Memory B cell (primary cell): ENCODE measurements around the gene PTPA.

Experiments used
- ATAC-seq: fragments of 150-1000 bp; cut with Tn5 transposase; 2 replicates; pipeline ENCODE4 v1.10.0; 2021; ENCODE audit warnings: low read depth, mild to moderate bottlenecking, moderate library complexity
- DNase-seq, 2 donors: peaks; one replicate each; pipeline ENCODE4 v3.0.0; 2022; ENCODE audit warnings: low spot score in 2 of 2
- H3K27ac Mint-ChIP-seq: one replicate; pipeline ENCODE4 v1.8.0; 2022; ENCODE audit warnings: mild to moderate bottlenecking, moderate library complexity, mixed read lengths
- H3K27me3 Mint-ChIP-seq: one replicate; pipeline ENCODE4 v1.8.0; 2022; ENCODE audit warnings: mixed read lengths
- H3K36me3 Mint-ChIP-seq: one replicate; pipeline ENCODE4 v1.8.0; 2022; ENCODE audit warnings: mild to moderate bottlenecking, mixed read lengths
- H3K4me1 Mint-ChIP-seq: one replicate; pipeline ENCODE4 v1.8.0; 2022; ENCODE audit warnings: mixed read lengths
- H3K4me3 Mint-ChIP-seq: one replicate; pipeline ENCODE4 v1.8.0; 2022; ENCODE audit warnings: mild to moderate bottlenecking, moderate library complexity, mixed read lengths
- H3K9me3 Mint-ChIP-seq: one replicate; pipeline ENCODE4 v1.8.0; 2022; ENCODE audit warnings: mixed read lengths

The PTPA gene

GRCh38 chr9:129130791-129131190 is 19.6 kb downstream of the PTPA start:
- no peak overlapping the region for H3K27ac Mint-ChIP-seq
- no peak for ATAC-seq
- no peak for DNase-seq
- no peaks in the 10 kb centered on the region for H3K9me3 Mint-ChIP-seq
- H3K4me3 Mint-ChIP-seq: no peak overlapping the region
- no peaks in the 10 kb centered on the region for H3K27me3 Mint-ChIP-seq
- peaks cover 6% of the 10 kb centered on the region for H3K4me1 Mint-ChIP-seq
- H3K36me3 Mint-ChIP-seq: peaks cover 20% of the 10 kb centered on the region

DNA sequence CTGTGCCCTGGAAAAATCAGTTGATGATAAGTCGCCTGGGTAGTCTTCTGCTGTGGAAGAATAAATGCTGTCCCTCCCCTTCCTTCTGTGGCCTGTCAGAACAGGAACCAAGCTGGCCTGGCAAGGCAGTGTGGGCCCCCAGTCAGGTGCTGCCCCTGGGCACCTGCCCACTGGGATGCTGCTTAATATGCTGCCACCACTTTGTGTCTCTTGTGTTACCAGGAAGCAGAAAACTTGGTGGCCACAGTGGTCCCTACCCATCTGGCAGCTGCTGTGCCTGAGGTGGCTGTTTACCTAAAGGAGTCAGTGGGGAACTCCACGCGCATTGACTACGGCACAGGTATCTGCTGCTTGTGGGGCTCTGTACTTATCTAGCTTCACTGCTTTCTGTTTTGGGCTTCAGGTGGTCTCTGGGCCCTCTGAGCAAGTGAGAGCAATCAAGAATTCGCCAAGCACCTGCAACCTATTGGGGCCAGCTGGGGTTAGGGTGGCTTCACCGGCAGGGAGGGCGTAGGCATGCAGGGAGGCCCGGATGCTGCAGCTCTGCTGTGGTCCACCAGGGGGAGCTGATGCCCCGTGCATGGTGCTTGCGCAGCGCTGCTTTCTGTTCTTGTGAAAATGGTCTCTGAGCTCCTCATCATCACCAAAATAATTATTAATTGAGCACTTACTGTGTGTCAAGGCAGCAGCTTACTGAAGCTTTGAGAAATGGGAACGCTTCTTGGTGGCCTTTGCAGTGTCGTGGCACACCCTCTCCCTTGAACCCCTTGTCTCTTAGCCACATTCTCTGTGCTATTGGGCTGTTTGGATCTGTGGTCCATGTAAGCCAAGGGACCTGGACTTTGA is 20.3 kb downstream of the PTPA start:
- H3K27me3 Mint-ChIP-seq: no peaks in the 10 kb centered on the region
- H3K4me1 Mint-ChIP-seq: peaks cover 6% of the 10 kb centered on the region
- ATAC-seq: peak; percentile 99
- no peak overlapping the region for H3K4me3 Mint-ChIP-seq
- H3K9me3 Mint-ChIP-seq: no peaks in the 10 kb centered on the region
- H3K36me3 Mint-ChIP-seq: peaks cover 20% of the 10 kb centered on the region
- peak; percentile 88 to 96 for DNase-seq
- no peak overlapping the region for H3K27ac Mint-ChIP-seq

- peaks cover 21% of the 10 kb centered on the region for H3K36me3 Mint-ChIP-seq
- ATAC-seq (no peak), DNase-seq (no peak)
- no peak overlapping the region for H3K4me3 Mint-ChIP-seq
- H3K9me3 Mint-ChIP-seq: no peaks in the 10 kb centered on the region
- no peaks in the 10 kb centered on the region for H3K27me3 Mint-ChIP-seq
- peaks cover 6% of the 10 kb centered on the region for H3K4me1 Mint-ChIP-seq
- H3K27ac Mint-ChIP-seq: no peak overlapping the region
Observed at GRCh38 chr9:129133082-129133481, 21.9 kb downstream of the PTPA start.

- Mint-ChIP-seq H3K27me3 (no peaks in the 10 kb centered on the region), H3K36me3 (peaks cover 17% of the 10 kb centered on the region), H3K9me3 (no peaks in the 10 kb centered on the region), H3K27ac (no peak overlapping the region), H3K4me1 (peaks cover 14% of the 10 kb centered on the region), H3K4me3 (no peak overlapping the region)
- ATAC-seq: no peak
- DNase-seq: no peak
Observed at GRCh38 chr9:129135476-129135875, 24.3 kb downstream of the PTPA start.

- ATAC-seq (no peak), DNase-seq (no peak)
- no peak overlapping the region for H3K27ac Mint-ChIP-seq
- peaks cover 21% of the 10 kb centered on the region for H3K4me1 Mint-ChIP-seq
- H3K9me3 Mint-ChIP-seq: no peaks in the 10 kb centered on the region
- H3K4me3 Mint-ChIP-seq: no peak overlapping the region
- peaks cover 13% of the 10 kb centered on the region for H3K36me3 Mint-ChIP-seq
- no peaks in the 10 kb centered on the region for H3K27me3 Mint-ChIP-seq
Observed at GRCh38 chr9:129136446-129137035, 25.3 kb downstream of the PTPA start.

DNA sequence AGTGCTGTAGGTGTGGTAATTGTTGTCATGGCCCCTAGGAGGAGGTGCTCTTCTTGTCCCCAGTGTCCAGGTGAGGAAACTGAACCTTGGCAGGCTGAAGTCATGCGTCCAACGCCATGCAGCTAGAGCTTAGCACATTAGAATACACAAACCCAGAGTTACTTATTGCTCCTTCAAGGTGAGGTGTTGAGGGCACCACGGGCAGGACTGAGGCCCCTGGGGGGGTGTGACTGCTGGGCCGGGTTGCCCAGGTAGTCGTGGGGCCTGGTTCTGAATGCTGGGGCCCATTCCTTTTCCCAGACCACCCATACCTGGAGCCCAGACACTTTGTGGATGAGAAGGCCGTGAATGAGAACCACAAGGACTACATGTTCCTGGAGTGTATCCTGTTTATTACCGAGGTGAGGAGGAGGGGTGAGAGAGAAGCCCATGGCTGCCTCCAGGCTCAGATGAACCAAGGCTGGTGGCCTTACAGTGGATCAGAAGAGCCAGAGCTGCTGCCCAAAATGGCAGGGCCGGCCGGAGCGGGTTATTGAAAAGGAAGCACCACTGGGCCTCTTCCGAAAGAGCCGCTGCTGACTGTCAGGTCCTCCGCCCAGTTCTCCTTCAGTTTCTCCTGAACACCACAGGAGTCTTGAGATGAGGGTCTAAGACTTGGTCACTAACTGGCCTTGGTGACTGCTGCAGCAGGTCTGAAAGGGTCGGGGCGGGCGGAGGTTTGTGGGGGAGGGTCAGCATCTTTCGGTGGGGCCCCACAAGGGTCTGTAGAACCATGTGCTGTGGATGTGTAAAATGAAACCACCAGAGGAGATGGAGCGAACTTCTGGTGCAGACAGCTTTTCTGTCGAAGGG is 26.3 kb downstream of the PTPA start:
- H3K4me1 Mint-ChIP-seq: peaks cover 21% of the 10 kb centered on the region
- DNase-seq: no peak
- H3K27ac Mint-ChIP-seq: peak overlapping the region; percentile 26

GRCh38 chr9:129138144-129138462 is 26.9 kb downstream of the PTPA start:
- H3K4me1 Mint-ChIP-seq: peaks cover 25% of the 10 kb centered on the region
- no peak overlapping the region for H3K4me3 Mint-ChIP-seq
- ATAC-seq: no peak
- H3K9me3 Mint-ChIP-seq: no peaks in the 10 kb centered on the region
- H3K27me3 Mint-ChIP-seq: no peaks in the 10 kb centered on the region
- H3K36me3 Mint-ChIP-seq: peaks cover 13% of the 10 kb centered on the region
- H3K27ac Mint-ChIP-seq: no peak overlapping the region
- DNase-seq: no peak

More for the DNA sequence above, 26.3 kb downstream of the PTPA start:
- Mint-ChIP-seq H3K27me3 (no peaks in the 10 kb centered on the region), H3K9me3 (no peaks in the 10 kb centered on the region), H3K4me3 (no peak overlapping the region), H3K36me3 (peaks cover 13% of the 10 kb centered on the region)
- no peak for ATAC-seq

GRCh38 chr9:129138476-129139232 is 27.4 kb downstream of the PTPA start:
- Mint-ChIP-seq H3K4me1 (peaks cover 26% of the 10 kb centered on the region), H3K4me3 (no peak overlapping the region)
- no peak for ATAC-seq

GRCh38 chr9:129139233-129139992 is 28.2 kb downstream of the PTPA start:
- Mint-ChIP-seq H3K9me3 (no peaks in the 10 kb centered on the region), H3K4me3 (peak overlapping the region; percentile 86), H3K27ac (peak overlapping the region; percentile 93), H3K36me3 (peaks cover 7% of the 10 kb centered on the region), H3K27me3 (no peaks in the 10 kb centered on the region), H3K4me1 (peaks cover 28% of the 10 kb centered on the region)
- ATAC-seq: peak; percentile 53
- DNase-seq: peak; percentile 81

More at GRCh38 chr9:129138476-129139232, 27.4 kb downstream of the PTPA start:
- Mint-ChIP-seq H3K36me3 (peaks cover 11% of the 10 kb centered on the region), H3K27ac (peak overlapping the region; percentile 93), H3K9me3 (no peaks in the 10 kb centered on the region), H3K27me3 (no peaks in the 10 kb centered on the region)
- no peak for DNase-seq

DNA sequence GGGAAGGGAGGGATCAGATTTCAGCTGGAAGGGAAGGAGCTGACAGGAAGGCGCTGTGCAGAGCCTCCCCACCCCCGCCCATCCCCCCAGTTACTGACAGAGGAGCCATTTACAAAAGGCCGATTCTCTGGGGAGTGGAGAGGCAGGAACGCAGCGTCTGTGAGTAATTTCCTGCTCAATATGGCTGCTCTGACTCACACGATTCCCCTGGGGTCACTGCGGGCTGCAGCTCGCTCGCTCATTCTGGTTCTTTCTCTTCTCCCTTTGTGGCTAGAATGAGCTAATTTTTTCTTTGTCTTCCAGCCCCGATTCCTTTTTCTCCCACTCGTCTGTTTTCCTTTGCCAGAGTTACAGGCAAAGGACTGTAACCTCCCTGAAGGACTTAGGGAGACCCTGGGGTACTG is 28.8 kb downstream of the PTPA start:
- no peaks in the 10 kb centered on the region for H3K27me3 Mint-ChIP-seq
- peak overlapping the region; percentile 93 for H3K27ac Mint-ChIP-seq
- H3K4me3 Mint-ChIP-seq: peak overlapping the region; percentile 86
- ATAC-seq (peak; percentile 91), DNase-seq (peak; percentile 62 to 81)
- no peaks in the 10 kb centered on the region for H3K9me3 Mint-ChIP-seq
- H3K4me1 Mint-ChIP-seq: peaks cover 28% of the 10 kb centered on the region
- peaks cover 5% of the 10 kb centered on the region for H3K36me3 Mint-ChIP-seq

DNA sequence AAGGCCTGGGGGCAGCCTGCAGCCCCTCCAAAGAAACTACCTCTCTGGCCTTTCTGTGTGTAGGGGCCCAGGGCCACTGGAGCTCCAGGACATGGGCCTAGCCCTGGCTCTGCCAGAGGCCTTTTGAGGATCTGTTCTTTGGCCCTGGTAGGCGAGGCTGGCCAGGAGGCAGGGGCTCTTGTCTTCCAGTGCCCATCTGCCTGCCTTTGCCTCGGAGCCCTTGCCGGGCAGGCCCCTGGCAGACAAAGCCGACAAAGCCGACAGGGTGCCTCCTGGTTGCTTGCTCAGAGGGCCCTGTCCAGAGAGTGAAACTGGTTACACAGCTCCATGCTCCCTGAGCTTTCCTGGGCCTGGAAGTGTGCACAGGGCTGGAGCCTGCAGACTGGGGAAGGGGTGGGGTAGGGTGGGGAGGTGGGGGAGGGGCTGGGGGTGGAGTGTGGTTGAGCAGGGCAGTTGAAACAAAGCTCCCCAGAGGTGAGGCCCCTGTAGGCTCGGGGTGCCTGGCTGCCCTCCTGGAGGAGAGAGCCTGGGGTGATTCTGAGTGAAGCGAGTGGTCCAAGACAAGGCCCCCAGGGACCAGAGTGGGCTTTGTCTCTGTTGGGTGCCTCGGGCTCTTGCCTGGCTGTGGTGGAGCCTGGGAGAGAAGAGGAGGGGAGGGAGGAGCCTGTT is 29.3 kb downstream of the PTPA start:
- peaks cover 28% of the 10 kb centered on the region for H3K4me1 Mint-ChIP-seq
- ATAC-seq: peak; percentile 15
- peaks cover 5% of the 10 kb centered on the region for H3K36me3 Mint-ChIP-seq
- H3K27me3 Mint-ChIP-seq: no peaks in the 10 kb centered on the region
- H3K27ac Mint-ChIP-seq: peak overlapping the region; percentile 93
- peak overlapping the region; percentile 86 for H3K4me3 Mint-ChIP-seq
- DNase-seq: peak in 1 of 2 donors; percentile 50
- H3K9me3 Mint-ChIP-seq: no peaks in the 10 kb centered on the region

- Mint-ChIP-seq H3K9me3 (no peaks in the 10 kb centered on the region), H3K36me3 (peaks cover 5% of the 10 kb centered on the region), H3K4me3 (peak overlapping the region; percentile 86), H3K27me3 (no peaks in the 10 kb centered on the region), H3K4me1 (peaks cover 28% of the 10 kb centered on the region), H3K27ac (peak overlapping the region; percentile 93)
- no peak for DNase-seq
- ATAC-seq: no peak
Observed at GRCh38 chr9:129141066-129142041, 30.1 kb downstream of the PTPA start.
